K562 (cell line): Measurements from ENCODE around the gene CDK9. TPM values are rescaled to one million over a fixed set of nuclear protein-coding genes. Genes with fewer than 3 reads are reported as not detected.

Experiments
- CBX5 ChIP-seq: IDR thresholded peaks from 2 replicates; pipeline ENCODE4 v1.6.1; 2014; ENCODE audit warnings: low read depth, borderline replicate concordance
- CHD7 ChIP-seq: fragments of 200-600 bp; sonication (generic); IDR thresholded peaks from one replicate; pipeline ENCODE4 v1.6.1; 2012; ENCODE audit warnings: mild to moderate bottlenecking, low read depth, low read length, inconsistent platforms
- MAFF ChIP-seq: IDR thresholded peaks from 2 replicates; pipeline ENCODE4 v1.6.1; 2012; ENCODE audit warnings: low read length, improper control_type of control experiment
- MTA3 ChIP-seq: fragments of 450-650 bp; formaldehyde crosslinking; IDR thresholded peaks from 2 replicates; pipeline ENCODE4 v1.6.1; 2017; ENCODE audit warnings: mild to moderate bottlenecking, borderline replicate concordance
- POLR2G ChIP-seq: fragments of 200-400 bp; formaldehyde crosslinking; IDR thresholded peaks from 2 replicates; pipeline ENCODE4 v1.6.1; 2017; ENCODE audit warnings: low read depth, mild to moderate bottlenecking, antibody characterized with exemption, low read length, moderate library complexity
- PRMT5 ChIP-seq: sonication (generic); formaldehyde crosslinking; IDR thresholded peaks from 2 replicates; pipeline ENCODE4 v1.5.0; 2020; ENCODE audit warnings: missing genetic modification reagents
- SIN3A ChIP-seq, 2 experiments: fragments of 150-350 bp in 1 of 2; IDR thresholded peaks; 2 replicates each; pipeline ENCODE4 v1.6.1; 2011 to 2016; ENCODE audit warnings: borderline replicate concordance in 2 of 2, low read depth in 2 of 2, low read length in 2 of 2, mild to moderate bottlenecking in 2 of 2, moderate library complexity in 2 of 2; ENCODE audit not compliant: control insufficient read depth in 1 of 2
- SP2 ChIP-seq: IDR thresholded peaks from 2 replicates; pipeline ENCODE4 v1.6.1; 2011; ENCODE audit warnings: mild to moderate bottlenecking, low read depth, low read length, moderate library complexity; ENCODE audit not compliant: poor library complexity, severe bottlenecking; ENCODE audit errors: extremely low read depth
- TAF9B ChIP-seq: fragments of 450-650 bp; IDR thresholded peaks from 2 replicates; pipeline ENCODE4 v1.6.1; 2018; ENCODE audit warnings: mild to moderate bottlenecking; ENCODE audit not compliant: partially characterized antibody
- YBX1 ChIP-seq: fragments of 450-650 bp; IDR thresholded peaks from 2 replicates; pipeline ENCODE4 v1.7.1; 2016; ENCODE audit warnings: mild to moderate bottlenecking
- YY1 ChIP-seq, 3 experiments: IDR thresholded peaks; 2 replicates each; pipeline ENCODE4 v1.6.1; 2011; ENCODE audit warnings: low read length in 2 of 3, mild to moderate bottlenecking in 2 of 3, moderate library complexity in 2 of 3, borderline replicate concordance in 1 of 3, control low read depth in 1 of 3, low read depth in 1 of 3; ENCODE audit not compliant: insufficient read depth in 3 of 3, insufficient replicate concordance in 2 of 3, control insufficient read depth in 1 of 3, insufficient read length in 1 of 3; ENCODE audit errors: extremely low read depth in 1 of 3
- ZNF146 ChIP-seq: IDR thresholded peaks from one replicate; pipeline ENCODE4 v1.6.1; 2018; ENCODE audit warnings: missing compliant biosample characterization; ENCODE audit not compliant: unreplicated experiment
- ZNF764 ChIP-seq: fragments of 250-450 bp; sonication (Bioruptor Pico); IDR thresholded peaks from 2 replicates; pipeline ENCODE4 v1.4.0; 2020; ENCODE audit warnings: low read depth, mild to moderate bottlenecking, moderate library complexity
- polyA plus RNA-seq, 8 experiments: library from polyadenylated mRNA; depleted of rRNA in 4 of 8; stranded (reverse) in 5 of 8; unstranded in 3 of 8; fragments of >200 nt; fragmentation: Nextera tagmentation in 2 of 8; fragmentation: Illumina TruSeq in 1 of 8; extraction: Ambion mirVana in 2 of 8; extraction: Trizol in 1 of 8; gene quantifications; 2 replicates each; pipeline versions ENCODE4 v1.2.1 to v1.2.3, GENCODE V29; 2011 to 2014; ENCODE audit warnings: inconsistent platforms in 1 of 8, missing spikeins in 1 of 8
- total RNA-seq, 7 experiments: library from RNA; depleted of rRNA in 6 of 7; stranded (reverse); fragments of >200 nt in 6 of 7; fragmentation: Illumina TruSeq in 2 of 7; extraction: Trizol in 2 of 7; gene quantifications; 2 replicates each; pipeline versions ENCODE4 v1.2.1 to v1.2.3, GENCODE V29; 2011 to 2021; ENCODE audit warnings: low replicate concordance in 1 of 7

The CDK9 gene
- total and polyA plus RNA-seq, 9 of the 15 experiments (the other 6 are each of a cell fraction or from before 2014, with no cell fraction given) = 4.2 to 78.6 (median 33.0) TPM

GRCh38 chr9:127828262-127829031 is 42.6 kb downstream of the CDK9 start (continued):
- TF ChIP-seq CHD7 (no peak), YY1 (IDR thresholded peaks at IDR 0.05; ENCODE audit: borderline replicate concordance in 1 of 3, control insufficient read depth in 1 of 3, extremely low read depth in 1 of 3, insufficient read depth in 3 of 3, insufficient read length in 1 of 3, insufficient replicate concordance in 2 of 3, low read depth in 1 of 3, low read length in 2 of 3) (peak in 2 of 3 experiments; percentile 61 to 72), POLR2G (peak; percentile 100), PRMT5 (CRISPR knock-in tag) (no peak), SIN3A (IDR thresholded peaks at IDR 0.05; ENCODE audit: borderline replicate concordance in 2 of 2, control insufficient read depth in 1 of 2, low read depth in 2 of 2, low read length in 2 of 2) (no peak), ZNF146 (no peak), CBX5 (no peak), MAFF (no peak), MTA3 (peak; percentile 80; the same call in 1 of the 2 replicates), SP2 (no peak), ZNF764 (CRISPR knock-in tag) (no peak), YBX1 (no peak), TAF9B (no peak)
